WTC11 (cell line): Measurements from ENCODE around the gene LRRC8D. TPM values are rescaled to one million over a fixed set of nuclear protein-coding genes. Genes with fewer than 3 reads are reported as not detected.

ENCODE experiments used
- ATAC-seq: fragments of 200-7000 bp; cut with Tn5 transposase; 2 replicates; pipeline ENCODE4 v1.10.0; 2021; ENCODE audit warnings: mild to moderate bottlenecking, moderate library complexity
- CTCF ChIA-PET: fragments of 300-600 bp; sonication (Branson Sonifier 250); formaldehyde crosslinking; loops from one replicate; lab custom pipeline; 2021; ENCODE audit warnings: antibody characterized with exemption; lab: Charles Lee
- POLR2A ChIA-PET: fragments of 350-600 bp; sonication (Branson Sonifier 250); formaldehyde crosslinking; loops from one replicate; lab custom pipeline; 2021; ENCODE audit warnings: antibody characterized with exemption; lab: Charles Lee
- DNase-seq: peaks from one replicate; pipeline ENCODE4 v3.0.0; 2021; ENCODE audit warnings: low spot score
- H3K27ac Mint-ChIP-seq: 2 replicates; pipeline ENCODE4 v1.8.0; 2021; ENCODE audit warnings: mixed read lengths
- H3K27me3 Mint-ChIP-seq: 2 replicates; pipeline ENCODE4 v1.8.0; 2021; ENCODE audit warnings: low read depth, mild to moderate bottlenecking, moderate library complexity, mixed read lengths
- H3K36me3 Mint-ChIP-seq: 2 replicates; pipeline ENCODE4 v1.8.0; 2021; ENCODE audit warnings: mixed read lengths
- H3K4me1 Mint-ChIP-seq: 2 replicates; pipeline ENCODE4 v1.8.0; 2022; ENCODE audit warnings: mixed read lengths
- H3K4me3 Mint-ChIP-seq: 2 replicates; pipeline ENCODE4 v1.8.0; 2021; ENCODE audit warnings: mild to moderate bottlenecking, moderate library complexity, mixed read lengths
- H3K9me3 Mint-ChIP-seq: 2 replicates; pipeline ENCODE4 v1.8.0; 2021; ENCODE audit warnings: mixed read lengths
- AR ChIP-seq: fragments of 250-450 bp; sonication (Bioruptor Pico); IDR thresholded peaks from 2 replicates; pipeline ENCODE4 v1.9.0; 2021; ENCODE audit warnings: mild to moderate bottlenecking
- ATF2 ChIP-seq: sonication (generic); formaldehyde crosslinking; IDR thresholded peaks from 2 replicates; pipeline ENCODE4 v1.8.1; 2022; ENCODE audit warnings: low read depth, missing genetic modification reagents, borderline replicate concordance
- E2F1 ChIP-seq: sonication (generic); formaldehyde crosslinking; IDR thresholded peaks from 2 replicates; pipeline ENCODE4 v1.8.0; 2022; ENCODE audit warnings: mild to moderate bottlenecking, missing genetic modification reagents
- ESRRA ChIP-seq: sonication (generic); formaldehyde crosslinking; IDR thresholded peaks from 2 replicates; pipeline ENCODE4 v1.8.1; 2022; ENCODE audit warnings: mild to moderate bottlenecking, missing genetic modification reagents, borderline replicate concordance
- ETV6 ChIP-seq: sonication (generic); formaldehyde crosslinking; IDR thresholded peaks from 2 replicates; pipeline ENCODE4 v1.8.1; 2022; ENCODE audit warnings: mild to moderate bottlenecking, missing genetic modification reagents
- FOXK1 ChIP-seq: sonication (generic); formaldehyde crosslinking; IDR thresholded peaks from 2 replicates; pipeline ENCODE4 v1.8.0; 2022; ENCODE audit warnings: mild to moderate bottlenecking, moderate library complexity, missing genetic modification reagents
- GRHL2 ChIP-seq: fragments of 250-450 bp; sonication (Bioruptor Pico); IDR thresholded peaks from 2 replicates; pipeline ENCODE4 v1.8.0; 2022; ENCODE audit warnings: mild to moderate bottlenecking, moderate library complexity; ENCODE audit not compliant: insufficient replicate concordance, severe bottlenecking
- HMGXB4 ChIP-seq: sonication (generic); formaldehyde crosslinking; IDR thresholded peaks from 2 replicates; pipeline ENCODE4 v1.8.1; 2023; ENCODE audit warnings: mild to moderate bottlenecking, moderate library complexity, missing genetic modification reagents
- IRF2 ChIP-seq: sonication (generic); formaldehyde crosslinking; IDR thresholded peaks from 2 replicates; pipeline ENCODE4 v1.8.0; 2022; ENCODE audit warnings: low read depth, missing genetic modification reagents, borderline replicate concordance
- KAT7 ChIP-seq: sonication (generic); formaldehyde crosslinking; IDR thresholded peaks from 2 replicates; pipeline ENCODE4 v1.8.1; 2023; ENCODE audit warnings: missing genetic modification reagents, mild to moderate bottlenecking, borderline replicate concordance
- NFATC4 ChIP-seq: fragments of 250-450 bp; sonication (Bioruptor Pico); IDR thresholded peaks from 2 replicates; pipeline ENCODE4 v1.9.0; 2021; ENCODE audit warnings: mild to moderate bottlenecking
- NR1H2 ChIP-seq: sonication (generic); formaldehyde crosslinking; IDR thresholded peaks from 2 replicates; pipeline ENCODE4 v1.9.0; 2021; ENCODE audit warnings: mild to moderate bottlenecking, moderate library complexity, missing genetic modification reagents
- SP1 ChIP-seq: sonication (generic); formaldehyde crosslinking; conservative IDR thresholded peaks from 2 replicates; pipeline ENCODE4 v1.8.1; 2022; ENCODE audit warnings: missing genetic modification reagents
- TEAD4 ChIP-seq: sonication (generic); formaldehyde crosslinking; IDR thresholded peaks from 2 replicates; pipeline ENCODE4 v1.8.0; 2022; ENCODE audit warnings: mild to moderate bottlenecking, missing genetic modification reagents
- TP53 ChIP-seq: sonication (generic); formaldehyde crosslinking; IDR thresholded peaks from 2 replicates; pipeline ENCODE4 v1.8.1; 2023; ENCODE audit warnings: mild to moderate bottlenecking, missing genetic modification reagents
- ZNF671 ChIP-seq: fragments of 250-450 bp; sonication (Bioruptor Pico); IDR thresholded peaks from 2 replicates; pipeline ENCODE4 v1.8.0; 2021; ENCODE audit warnings: mild to moderate bottlenecking
- total RNA-seq: library from RNA; stranded (reverse); gene quantifications from 3 replicates; pipeline ENCODE4 v1.2.3, GENCODE V29; 2021
- TF ChIP-seq, protein P1 (sequence below): sonication (generic); formaldehyde crosslinking; conservative IDR thresholded peaks from 2 replicates; pipeline ENCODE4 v1.8.1; 2022; ENCODE audit warnings: mild to moderate bottlenecking, missing genetic modification reagents
- TF ChIP-seq, protein P2 (sequence below): sonication (generic); formaldehyde crosslinking; IDR thresholded peaks from 2 replicates; pipeline ENCODE4 v1.8.0; 2022; ENCODE audit warnings: missing genetic modification reagents
- TF ChIP-seq, protein P3 (sequence below): sonication (generic); formaldehyde crosslinking; IDR thresholded peaks from 2 replicates; pipeline ENCODE4 v1.8.0; 2022; ENCODE audit warnings: mild to moderate bottlenecking, missing genetic modification reagents
- TF ChIP-seq, protein P4 (sequence below): fragments of 250-450 bp; sonication (Bioruptor Pico); IDR thresholded peaks from 2 replicates; pipeline ENCODE4 v1.9.0; 2021; ENCODE audit warnings: moderate library complexity, mild to moderate bottlenecking, inconsistent platforms, borderline replicate concordance
- TF ChIP-seq, protein P5 (sequence below): sonication (generic); formaldehyde crosslinking; IDR thresholded peaks from 2 replicates; pipeline ENCODE4 v1.8.1; 2022; ENCODE audit warnings: low read depth, mild to moderate bottlenecking, moderate library complexity, missing genetic modification reagents, borderline replicate concordance

The LRRC8D gene
- total RNA-seq, 1 experiment from 2014 or later: 42.6 TPM

- no peak for TF ChIP-seq E2F1
Observed at GRCh38 chr1:89965193-89965768, 144.4 kb downstream of the LRRC8D start (continued).

DNA sequence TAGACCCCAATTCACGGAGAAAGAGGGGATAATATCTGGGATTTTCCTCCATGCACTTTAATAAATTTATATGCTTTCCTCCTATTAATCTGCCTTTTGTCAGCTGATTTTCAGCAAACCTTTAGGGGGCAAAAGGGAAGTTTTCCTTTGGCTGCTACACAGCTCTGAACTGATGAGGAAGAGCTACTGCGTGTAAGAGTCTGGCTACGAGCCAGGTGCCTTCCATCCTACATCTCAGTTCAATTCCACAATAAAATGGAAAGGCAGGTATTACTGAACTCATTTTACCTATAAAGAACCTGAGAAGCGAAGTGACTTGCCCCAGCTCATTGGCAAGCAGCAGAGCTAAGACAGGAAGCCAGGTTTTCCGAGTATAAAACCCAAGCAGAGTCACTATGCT is 145.8 kb downstream of the LRRC8D start:
- ChIA-PET POLR2A (no interaction called here), CTCF (no interaction called here)
- Mint-ChIP-seq H3K36me3 (no peaks in the 10 kb centered on the region), H3K4me1 (no peaks in the 10 kb centered on the region), H3K9me3 (peaks cover 5% of the 10 kb centered on the region; the same call in 1 of the 2 replicates), H3K27ac (no peak overlapping the region), H3K27me3 (no peaks in the 10 kb centered on the region; the same call in 1 of the 2 replicates), H3K4me3 (no peak overlapping the region)
- no peak for DNase-seq
- no peak for ATAC-seq
- TF ChIP-seq ETV6 (CRISPR knock-in tag) (no peak), HMGXB4 (CRISPR knock-in tag) (no peak), ESRRA (CRISPR knock-in tag) (no peak), KAT7 (no peak), AR (no peak), TEAD4 (CRISPR knock-in tag) (no peak), NR1H2 (CRISPR knock-in tag) (no peak), NFATC4 (no peak), SP1 (CRISPR knock-in tag) (no peak), IRF2 (CRISPR knock-in tag) (no peak), FOXK1 (CRISPR knock-in tag) (no peak), GRHL2 (CRISPR knock-in tag) (no peak), ATF2 (CRISPR knock-in tag) (no peak), ZNF671 (CRISPR knock-in tag) (no peak), TP53 (CRISPR knock-in tag) (no peak)
- TF ChIP-seq, protein P1, sequence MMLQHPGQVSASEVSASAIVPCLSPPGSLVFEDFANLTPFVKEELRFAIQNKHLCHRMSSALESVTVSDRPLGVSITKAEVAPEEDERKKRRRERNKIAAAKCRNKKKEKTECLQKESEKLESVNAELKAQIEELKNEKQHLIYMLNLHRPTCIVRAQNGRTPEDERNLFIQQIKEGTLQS: no peak
- TF ChIP-seq, protein P2, sequence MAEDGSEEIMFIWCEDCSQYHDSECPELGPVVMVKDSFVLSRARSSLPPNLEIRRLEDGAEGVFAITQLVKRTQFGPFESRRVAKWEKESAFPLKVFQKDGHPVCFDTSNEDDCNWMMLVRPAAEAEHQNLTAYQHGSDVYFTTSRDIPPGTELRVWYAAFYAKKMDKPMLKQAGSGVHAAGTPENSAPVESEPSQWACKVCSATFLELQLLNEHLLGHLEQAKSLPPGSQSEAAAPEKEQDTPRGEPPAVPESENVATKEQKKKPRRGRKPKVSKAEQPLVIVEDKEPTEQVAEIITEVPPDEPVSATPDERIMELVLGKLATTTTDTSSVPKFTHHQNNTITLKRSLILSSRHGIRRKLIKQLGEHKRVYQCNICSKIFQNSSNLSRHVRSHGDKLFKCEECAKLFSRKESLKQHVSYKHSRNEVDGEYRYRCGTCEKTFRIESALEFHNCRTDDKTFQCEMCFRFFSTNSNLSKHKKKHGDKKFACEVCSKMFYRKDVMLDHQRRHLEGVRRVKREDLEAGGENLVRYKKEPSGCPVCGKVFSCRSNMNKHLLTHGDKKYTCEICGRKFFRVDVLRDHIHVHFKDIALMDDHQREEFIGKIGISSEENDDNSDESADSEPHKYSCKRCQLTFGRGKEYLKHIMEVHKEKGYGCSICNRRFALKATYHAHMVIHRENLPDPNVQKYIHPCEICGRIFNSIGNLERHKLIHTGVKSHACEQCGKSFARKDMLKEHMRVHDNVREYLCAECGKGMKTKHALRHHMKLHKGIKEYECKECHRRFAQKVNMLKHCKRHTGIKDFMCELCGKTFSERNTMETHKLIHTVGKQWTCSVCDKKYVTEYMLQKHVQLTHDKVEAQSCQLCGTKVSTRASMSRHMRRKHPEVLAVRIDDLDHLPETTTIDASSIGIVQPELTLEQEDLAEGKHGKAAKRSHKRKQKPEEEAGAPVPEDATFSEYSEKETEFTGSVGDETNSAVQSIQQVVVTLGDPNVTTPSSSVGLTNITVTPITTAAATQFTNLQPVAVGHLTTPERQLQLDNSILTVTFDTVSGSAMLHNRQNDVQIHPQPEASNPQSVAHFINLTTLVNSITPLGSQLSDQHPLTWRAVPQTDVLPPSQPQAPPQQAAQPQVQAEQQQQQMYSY (CRISPR knock-in tag): no peak
- TF ChIP-seq, protein P3, sequence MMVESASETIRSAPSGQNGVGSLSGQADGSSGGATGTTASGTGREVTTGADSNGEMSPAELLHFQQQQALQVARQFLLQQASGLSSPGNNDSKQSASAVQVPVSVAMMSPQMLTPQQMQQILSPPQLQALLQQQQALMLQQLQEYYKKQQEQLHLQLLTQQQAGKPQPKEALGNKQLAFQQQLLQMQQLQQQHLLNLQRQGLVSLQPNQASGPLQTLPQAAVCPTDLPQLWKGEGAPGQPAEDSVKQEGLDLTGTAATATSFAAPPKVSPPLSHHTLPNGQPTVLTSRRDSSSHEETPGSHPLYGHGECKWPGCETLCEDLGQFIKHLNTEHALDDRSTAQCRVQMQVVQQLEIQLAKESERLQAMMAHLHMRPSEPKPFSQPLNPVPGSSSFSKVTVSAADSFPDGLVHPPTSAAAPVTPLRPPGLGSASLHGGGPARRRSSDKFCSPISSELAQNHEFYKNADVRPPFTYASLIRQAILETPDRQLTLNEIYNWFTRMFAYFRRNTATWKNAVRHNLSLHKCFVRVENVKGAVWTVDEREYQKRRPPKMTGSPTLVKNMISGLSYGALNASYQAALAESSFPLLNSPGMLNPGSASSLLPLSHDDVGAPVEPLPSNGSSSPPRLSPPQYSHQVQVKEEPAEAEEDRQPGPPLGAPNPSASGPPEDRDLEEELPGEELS (CRISPR knock-in tag): no peak
- TF ChIP-seq, protein P4, sequence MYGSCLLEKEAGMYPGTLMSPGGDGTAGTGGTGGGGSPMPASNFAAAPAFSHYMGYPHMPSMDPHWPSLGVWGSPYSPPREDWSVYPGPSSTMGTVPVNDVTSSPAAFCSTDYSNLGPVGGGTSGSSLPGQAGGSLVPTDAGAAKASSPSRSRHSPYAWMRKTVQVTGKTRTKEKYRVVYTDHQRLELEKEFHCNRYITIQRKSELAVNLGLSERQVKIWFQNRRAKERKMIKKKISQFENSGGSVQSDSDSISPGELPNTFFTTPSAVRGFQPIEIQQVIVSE (CRISPR knock-in tag): no peak
- TF ChIP-seq, protein P5, sequence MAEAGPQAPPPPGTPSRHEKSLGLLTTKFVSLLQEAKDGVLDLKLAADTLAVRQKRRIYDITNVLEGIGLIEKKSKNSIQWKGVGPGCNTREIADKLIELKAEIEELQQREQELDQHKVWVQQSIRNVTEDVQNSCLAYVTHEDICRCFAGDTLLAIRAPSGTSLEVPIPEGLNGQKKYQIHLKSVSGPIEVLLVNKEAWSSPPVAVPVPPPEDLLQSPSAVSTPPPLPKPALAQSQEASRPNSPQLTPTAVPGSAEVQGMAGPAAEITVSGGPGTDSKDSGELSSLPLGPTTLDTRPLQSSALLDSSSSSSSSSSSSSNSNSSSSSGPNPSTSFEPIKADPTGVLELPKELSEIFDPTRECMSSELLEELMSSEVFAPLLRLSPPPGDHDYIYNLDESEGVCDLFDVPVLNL (CRISPR knock-in tag): no peak
